Measurements from ENCODE around the gene PRKCG.
A peak's percentile ranks its signal among the peaks of the same experiment; 100 is the strongest.
"Not testable (repeated sequence)": the region's sequence is repeated elsewhere in the genome, so short reads cannot be mapped to it uniquely, and the experiment has no call there.

The PRKCG gene

DNA sequence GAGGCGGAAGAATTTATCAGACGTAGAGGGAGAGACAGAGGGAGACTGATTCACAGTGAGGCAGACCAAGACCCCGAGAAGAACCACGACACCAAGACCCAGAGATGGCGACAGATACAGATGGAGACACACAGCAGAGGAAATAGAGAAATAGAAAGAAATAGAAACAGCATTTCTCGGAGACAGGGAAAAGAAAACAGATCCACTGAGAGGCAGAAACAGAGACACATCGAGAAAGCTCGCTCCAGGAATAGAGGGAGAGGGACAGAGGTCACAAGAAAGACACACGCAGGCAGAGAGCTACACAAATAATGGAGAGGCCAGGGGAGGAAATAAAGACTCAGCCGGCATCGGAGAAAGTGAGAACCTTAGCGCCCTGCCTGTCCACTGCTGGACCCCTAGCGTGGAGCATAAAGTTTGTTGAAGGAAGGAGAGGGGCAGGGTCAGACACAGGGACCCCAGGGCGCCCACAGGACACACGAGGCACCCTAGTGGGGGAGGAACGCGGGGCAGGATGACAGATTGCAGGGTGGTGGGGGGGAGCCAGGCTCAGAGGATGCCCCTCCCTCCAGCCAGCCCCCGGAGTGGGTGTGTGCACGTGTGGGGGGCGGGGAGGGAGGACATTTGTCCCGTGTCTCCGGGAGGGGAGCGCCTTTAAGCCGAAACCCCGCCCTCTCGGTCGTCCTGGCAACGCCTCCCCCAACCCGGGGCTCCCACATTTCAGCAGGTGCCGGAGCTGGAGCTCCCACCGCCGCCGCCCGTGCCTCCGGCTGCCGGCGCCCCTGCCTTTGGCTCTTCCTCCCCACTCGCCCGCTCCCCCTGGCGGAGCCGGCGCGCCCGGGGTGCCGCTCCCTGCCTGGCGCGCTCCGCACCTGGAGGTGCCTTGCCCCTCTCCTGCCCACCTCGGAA lies at the start of gene PRKCG:
Gene PRKCG (plus strand): TSS at position 716 of the 909 bp plus-strand sequence. CDS start 298 bp downstream, outside the sequence.
- no peak for DNase-seq (ENCODE audit: low spot score)

DNA sequence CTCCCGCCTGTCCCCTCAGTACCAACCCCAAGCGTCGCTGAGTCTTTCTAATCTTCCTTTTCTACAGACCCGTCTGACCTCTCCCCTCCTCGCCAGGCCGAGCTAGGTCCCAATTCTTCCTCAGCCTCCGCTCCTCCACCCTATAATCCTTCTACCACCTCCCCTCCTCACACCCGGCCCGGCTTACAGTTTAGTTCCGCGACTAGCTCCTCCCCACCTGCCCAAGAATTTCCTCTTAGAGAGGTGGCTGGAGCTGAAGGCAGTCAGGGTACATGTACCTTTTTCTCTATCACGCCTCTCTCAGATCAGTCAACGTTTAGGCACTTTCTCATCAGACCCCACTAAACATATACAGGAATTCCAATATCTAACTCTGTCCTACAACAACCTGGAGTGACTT lies 49.1 kb upstream of the PRKCG start:
- DNase-seq (ENCODE audit: low spot score), result not testable (repeated sequence)

DNA sequence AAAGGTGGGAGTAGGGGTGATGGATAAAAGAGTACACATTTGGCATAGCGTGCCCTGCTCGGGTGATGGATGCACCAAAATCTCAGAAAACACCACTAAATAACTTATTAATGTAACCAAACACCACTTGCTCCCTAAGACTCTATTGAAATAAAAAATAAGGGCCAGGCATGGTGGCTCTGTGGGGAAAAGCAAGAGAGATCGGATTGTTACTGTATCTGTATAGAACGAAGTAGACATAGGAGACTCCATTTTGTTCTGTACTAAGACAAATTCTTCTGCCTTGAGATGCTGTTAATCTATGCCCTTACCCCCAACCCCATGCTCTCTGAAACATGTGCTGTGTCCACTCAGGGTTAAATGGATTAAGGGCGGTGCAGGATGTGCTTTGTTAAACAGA lies 43.6 kb upstream of the PRKCG start:
- DNase-seq (ENCODE audit: low spot score), result not testable (repeated sequence)

DNA sequence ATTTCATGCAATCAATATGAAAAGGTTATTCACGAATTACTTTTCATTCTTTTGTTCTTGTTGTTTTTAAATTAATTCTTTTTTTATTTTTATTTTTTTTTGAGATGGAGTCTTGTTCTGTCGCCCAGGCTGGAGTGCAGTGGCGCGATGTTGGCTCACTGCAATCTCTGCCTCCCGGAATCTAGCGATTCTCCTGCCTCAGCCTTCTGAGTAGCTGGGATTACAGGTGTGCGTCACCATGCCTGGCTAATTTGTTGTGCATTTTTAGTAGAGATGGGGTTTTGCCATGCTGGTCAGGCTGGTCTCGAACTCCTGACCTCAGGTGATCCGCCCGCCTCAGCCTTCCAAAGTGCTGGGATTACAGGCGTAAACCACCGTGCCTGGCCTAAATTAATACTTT lies 41.8 kb upstream of the PRKCG start:
- not testable (repeated sequence) for DNase-seq (ENCODE audit: low spot score)

DNA sequence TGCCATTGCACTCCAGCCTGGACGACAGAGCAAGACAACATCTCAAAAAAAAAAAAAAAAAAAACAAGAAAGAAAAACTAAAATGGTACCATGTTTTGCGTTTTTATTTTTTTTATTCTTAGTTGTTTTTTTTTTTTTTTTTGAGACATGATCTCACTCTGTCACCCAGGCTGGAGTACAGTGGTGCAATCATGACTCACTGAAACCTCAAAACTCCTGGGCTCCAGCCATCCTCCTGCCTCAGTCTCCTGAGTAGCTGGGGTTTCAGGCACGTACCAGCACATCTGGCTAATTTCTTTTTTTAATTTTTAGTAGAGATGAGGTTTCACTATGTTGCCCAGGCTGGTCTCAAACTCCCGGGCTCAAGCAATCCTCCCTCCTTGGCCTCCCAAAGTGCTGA lies 41.1 kb upstream of the PRKCG start:
- not testable (repeated sequence) for DNase-seq (ENCODE audit: low spot score)

DNA sequence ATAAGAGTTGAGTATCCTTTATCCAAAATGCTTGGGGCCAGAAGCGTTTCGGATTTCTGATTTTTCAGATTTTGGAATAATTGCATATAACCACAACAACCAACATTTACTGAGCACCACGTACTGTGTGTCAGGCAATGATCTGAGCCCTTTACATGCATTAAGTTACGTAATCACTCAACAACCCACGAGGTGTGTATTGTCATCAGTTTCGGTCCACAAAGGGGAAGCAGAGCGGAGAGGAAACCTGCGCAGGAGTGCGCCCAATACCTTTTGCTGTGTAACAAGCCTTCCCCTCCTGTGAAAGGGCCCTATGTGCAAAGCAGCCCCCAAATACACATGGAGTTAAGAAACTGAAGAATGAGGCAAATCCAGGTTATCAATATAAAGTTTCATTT lies 37.1 kb upstream of the PRKCG start:
- DNase-seq (ENCODE audit: low spot score), result no peak

DNA sequence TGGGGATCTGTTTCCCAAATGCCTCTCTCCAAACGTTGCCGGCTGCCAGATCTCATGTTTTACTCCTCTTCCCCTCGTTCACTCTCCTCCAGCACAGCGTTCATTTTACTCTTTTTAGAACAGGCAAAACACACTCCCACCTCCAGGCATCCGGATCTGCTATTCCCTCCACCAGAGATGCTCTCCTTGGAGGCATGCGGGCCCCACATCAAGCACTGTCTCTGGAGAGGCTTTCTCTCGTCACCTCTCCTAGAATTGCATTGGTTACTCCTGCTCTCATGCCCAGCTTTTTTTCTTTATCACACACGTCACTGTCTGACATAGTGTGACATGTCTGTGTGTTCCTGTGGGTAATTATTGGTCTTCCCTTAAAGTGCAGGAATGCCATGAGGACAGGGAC lies 34.4 kb upstream of the PRKCG start:
- no peak for DNase-seq (ENCODE audit: low spot score)

DNA sequence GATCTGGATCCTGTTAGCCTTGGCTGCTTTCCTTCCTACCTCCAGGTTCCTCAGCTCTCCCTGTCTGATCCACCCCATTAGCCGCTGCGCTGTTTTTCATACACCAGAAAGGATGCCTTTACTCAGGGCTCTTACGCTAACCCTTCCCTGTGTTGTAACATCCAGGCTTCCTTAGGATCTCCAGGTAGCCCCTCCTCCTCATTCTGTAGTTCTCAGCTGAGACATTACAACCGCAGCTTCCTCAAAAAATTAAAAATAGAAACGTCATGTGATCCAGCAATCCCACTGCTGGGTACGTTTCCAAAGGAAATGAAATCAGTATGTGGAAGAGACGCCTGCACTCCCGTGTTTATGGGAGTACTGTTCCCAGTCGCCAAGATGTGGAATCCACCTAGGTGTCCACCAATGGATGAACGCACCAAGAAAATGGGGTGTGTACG lies 32.7 kb upstream of the PRKCG start:
- no peak for DNase-seq (ENCODE audit: low spot score)

DNA sequence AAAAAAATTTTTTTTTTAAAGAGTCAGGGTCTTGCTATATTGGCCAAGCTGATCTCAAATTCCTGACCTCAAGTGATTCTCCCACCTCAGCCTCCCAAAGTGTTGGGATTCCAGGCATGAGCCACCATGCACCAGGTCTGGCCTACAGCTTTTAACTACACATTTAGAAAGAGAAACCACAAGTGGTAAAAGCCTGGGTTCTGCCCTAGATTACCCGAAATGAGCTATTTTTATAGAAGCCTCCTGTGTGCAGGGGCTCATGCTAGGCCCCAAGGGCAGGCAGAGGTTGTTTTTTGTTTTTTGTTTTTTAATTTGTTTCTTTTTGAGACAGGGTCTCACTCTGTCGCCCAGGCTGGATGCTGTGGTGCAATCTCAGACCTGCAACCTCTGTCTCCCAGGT lies 28.3 kb upstream of the PRKCG start:
- DNase-seq (ENCODE audit: low spot score), result no peak

DNA sequence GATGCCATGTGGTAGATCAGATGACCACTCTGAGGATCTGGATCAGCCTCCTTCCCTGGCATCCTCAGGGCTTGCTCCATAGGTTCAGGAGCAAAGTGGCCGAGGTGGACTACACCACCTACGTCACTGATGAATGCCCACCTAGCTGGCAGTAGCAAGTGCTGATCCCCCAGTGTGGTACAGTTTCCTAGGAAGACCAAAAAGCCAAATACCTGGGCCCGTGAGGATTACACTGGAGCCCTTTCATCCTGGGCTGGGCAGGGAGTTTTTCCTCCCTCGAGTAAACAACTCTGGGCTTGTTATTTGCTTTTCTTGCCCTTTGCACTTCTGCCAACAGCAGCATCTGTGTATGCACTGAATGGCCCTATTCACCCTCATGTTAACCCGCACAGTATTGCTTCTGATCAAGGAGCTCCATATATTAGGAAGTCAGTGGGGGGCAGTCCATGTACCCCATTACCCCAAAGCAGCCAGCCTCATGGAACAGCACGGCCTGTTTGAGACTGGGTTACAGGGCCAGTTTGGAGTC lies 17.6 kb upstream of the PRKCG start:
- DNase-seq (ENCODE audit: low spot score), result no peak

DNA sequence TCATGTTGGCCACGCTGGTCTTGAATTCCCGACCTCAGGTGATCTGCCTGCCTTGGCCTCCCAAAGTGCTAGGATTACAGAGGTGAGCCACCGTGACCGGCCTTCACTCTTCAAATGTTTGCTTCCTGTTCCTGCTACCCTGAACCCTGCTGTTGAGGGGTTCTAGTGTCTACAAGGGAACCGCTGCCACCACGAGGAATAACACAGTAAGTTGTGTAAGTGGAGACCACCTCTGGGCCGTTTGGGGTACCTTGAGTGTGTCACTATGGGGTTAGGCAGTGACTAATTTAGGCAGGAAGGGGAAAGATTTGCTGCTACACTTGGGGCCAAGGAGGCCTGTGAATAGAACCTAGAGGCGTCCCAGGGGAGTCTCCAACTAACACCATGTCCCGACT lies 16.5 kb upstream of the PRKCG start:
- DNase-seq (ENCODE audit: low spot score), result no peak

DNA sequence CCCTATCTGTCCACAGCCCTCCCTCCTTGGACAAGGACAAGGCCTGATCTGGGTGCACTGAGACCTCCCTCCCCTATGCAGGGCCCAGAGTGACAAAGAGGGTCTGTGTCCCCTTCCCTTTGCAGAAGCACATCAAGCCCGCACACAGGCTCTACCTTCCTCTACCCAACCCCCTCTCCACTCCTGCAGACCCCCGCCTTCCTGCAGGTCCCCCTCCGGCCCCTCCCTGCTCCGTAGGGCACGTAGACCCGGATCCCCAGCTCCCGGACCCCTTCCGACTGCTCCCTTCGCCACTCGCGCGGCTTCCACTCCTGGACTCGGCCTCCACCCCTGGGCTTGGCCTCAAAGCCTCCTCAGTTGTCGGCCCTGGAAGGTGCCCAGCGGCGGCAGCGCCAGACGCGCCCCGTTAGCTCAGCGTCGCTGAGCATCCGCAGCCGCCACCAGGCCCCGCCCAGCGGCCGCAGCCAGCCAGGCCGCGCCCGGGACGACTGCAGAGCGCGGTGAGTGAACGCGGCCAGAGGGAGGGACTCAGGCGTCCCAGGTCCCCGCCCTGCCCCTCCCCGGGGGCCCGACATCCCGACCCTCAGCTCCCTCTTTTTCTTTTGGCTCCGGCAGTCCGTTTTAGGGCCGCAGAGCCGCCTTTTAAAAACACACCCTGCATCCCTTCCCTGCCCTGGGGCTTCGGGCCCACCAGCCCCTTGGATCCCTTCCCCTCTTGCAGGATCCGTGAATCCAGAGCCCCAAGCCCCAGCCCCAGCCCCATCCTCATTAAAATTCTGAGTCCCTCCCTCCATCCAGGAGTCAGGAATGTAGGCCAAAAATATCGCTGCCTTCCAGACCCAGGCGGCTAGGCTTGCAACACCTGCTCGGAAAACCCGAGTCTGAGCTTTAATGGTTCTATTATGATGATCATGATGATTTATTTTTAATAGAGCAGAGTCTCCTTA lies 15.8 kb upstream of the PRKCG start:
- peak; percentile 92 for DNase-seq (ENCODE audit: low spot score)

DNA sequence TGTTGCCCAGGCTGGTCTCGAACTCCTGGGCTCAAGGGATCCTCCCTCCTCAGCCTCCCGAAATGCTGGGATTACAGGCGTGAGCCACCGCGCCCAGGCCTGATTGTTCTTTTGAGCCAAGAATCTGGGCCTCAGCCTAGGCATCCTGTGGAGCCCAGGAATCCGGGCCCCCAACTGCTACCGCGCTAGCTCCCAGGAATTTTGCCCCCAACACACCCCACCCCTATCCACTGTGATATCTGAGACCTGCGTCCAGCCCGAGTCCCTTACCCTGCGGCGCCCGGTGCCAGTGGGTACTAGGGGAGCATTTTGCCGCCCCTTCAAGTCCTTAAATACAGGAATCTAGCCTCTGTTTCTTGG lies 15.2 kb upstream of the PRKCG start:
- DNase-seq (ENCODE audit: low spot score), result no peak

DNA sequence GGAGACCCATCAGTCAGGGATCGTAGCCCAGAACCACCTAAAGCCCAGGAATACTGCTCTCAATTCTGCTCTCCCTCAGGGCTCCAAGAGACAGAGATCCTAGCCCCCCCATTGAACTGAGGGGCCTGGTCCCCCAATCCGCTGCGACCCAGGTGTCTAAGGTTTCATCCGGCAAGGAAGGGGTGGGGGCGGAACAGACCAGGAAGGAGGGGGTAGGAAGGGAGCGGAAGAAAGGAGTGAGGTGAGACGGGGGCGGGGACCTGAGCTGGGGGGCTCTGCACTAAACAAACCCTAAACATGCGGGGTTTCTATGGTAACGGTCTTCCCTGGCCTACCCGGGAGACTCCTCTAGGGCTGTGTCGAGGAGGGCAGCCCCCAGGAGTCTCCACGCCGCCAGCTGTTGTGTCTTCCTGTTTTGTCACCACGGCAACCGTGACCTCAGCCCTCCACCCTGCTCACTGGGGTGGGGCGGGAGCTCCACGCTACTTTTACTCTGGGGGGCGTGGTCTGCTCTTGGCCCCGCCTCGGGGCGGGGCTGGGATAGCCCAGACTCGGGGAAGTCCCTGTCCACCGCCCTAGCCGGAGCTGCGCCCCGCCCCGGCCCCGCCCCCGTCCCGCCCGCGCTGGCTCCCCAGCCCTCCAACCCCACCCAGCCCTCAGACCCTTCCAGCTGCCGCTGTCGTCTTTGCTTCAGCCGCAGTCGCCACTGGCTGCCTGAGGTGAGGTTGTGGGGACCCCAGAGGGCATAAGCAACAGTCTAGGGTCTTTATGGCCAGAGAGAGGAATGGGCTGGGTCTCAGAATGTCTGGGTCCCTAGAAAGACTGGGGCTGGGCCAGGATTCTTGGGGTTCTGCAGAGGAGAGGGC lies 14.5 kb upstream of the PRKCG start, which contains the start of gene MYADM:
Gene MYADM (plus strand): TSS at position 659 of the 866 bp plus-strand sequence. CDS start 5,647 bp downstream, outside the sequence.
- DNase-seq (ENCODE audit: low spot score), result peak; percentile 100

DNA sequence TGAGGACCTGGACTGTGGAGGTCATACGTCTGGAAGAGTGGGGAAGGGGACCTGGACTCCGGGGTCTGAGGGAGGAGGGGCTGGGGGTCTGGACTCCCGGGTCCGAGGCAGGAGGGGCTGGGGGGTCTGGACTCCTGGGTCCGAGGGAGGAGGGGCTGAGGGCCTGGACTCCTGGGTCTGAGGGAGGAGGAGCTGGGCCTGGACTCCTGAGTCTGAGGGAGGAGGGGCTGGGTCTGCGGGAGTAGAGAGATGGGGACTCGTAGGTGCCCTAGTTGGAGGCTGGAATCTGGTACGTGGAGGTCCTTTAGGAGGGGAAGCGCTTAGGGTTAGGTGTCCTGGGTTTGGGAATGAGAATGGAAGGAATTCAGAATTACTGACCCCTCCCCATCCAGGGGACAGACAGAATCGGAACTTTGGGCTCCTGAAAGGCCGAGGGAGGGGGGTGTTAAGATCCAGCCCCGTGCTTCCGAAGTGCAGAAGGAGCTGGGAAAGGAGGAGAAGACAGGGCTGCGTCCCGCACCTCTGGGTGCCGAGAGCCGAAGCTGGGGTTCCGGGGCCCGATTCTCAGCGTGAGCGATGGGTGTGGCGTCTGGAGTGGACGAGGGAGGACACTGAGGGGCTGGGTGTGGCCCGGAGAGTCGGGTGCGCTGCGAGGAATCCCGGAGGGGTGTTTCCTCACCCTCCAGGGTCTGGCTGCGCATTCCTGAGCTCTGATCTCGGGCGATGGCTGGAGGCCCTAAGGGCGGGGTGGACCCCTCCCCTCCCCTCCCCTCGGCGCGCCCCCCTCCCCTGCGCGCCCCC lies 13.7 kb upstream of the PRKCG start:
- no peak for DNase-seq (ENCODE audit: low spot score)

DNA sequence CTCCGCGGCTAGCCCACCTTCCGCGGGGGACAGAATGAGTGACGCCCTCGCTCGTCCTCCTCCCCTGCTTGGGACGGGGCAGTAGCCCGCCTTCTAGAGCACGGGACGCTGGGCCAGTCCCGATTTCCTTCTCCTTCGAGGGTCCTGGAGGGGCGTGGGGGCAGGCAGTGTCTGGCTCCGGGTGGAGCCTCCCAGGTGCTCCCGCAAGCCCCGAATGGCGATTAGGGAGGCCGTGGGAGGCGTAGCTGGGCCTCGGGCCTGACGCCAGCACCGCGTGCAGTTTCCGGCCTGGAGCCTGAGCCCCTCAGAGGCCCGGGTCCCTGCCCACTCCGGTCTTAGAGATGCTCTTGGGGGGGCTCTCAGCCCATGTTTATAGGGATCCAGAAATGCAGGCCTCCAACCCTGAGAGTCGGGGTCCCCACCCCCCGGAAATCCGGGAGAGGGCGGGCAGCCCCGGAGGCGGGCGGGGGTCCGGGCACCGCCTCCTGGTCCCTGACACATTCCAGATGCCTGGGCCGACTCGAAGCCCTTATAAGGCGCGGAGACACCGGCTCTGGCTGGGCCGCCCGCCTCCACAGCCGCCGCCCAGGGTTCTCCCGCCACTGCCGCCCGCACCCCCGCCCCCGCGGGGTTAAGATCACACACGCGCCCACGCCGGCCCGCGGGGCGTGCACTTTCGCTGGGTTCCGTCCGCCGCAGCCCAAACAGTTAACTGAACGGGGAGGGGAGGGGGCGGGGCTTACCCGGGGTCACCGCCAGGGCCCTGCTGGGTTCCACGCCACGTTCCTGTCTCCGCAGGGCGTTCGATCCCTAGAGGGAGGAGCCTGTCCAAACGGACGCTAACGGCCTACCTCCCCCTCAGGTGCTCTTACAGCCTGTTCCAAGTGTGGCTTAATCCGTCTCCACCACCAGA lies 12.8 kb upstream of the PRKCG start:
- peak; percentile 93 for DNase-seq (ENCODE audit: low spot score)

DNA sequence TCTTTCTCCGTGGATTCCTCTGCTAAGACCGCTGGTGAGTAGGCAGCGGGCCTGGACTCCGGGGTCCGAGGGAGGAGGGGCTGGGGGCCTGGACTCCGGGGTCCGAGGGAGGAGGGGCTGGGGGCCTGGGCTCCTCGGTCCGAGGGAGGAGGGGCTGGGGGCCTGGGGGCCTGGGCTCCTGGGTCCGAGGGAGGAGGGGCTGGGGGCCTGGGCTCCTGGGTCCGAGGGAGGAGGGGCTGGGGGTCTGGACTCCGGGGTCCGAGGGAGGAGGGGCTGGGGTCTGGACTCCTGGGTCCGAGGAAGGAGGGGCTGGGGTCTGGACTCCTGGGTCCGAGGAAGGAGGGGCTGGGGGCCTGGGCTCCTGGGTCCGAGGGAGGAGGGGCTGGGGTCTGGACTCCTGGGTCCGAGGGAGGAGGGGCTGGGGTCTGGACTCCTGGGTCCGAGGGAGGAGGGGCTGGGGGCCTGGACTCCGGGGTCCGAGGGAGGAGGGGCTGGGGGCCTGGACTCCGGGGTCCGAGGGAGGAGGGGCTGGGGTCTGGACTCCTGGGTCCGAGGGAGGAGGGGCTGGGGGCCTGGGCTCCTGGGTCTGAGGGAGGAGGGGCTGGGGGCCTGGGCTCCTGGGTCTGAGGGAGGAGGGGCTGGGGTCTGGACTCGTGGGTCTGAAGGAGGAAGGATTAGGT lies 12.1 kb upstream of the PRKCG start:
- DNase-seq (ENCODE audit: low spot score), result not testable (repeated sequence)

DNA sequence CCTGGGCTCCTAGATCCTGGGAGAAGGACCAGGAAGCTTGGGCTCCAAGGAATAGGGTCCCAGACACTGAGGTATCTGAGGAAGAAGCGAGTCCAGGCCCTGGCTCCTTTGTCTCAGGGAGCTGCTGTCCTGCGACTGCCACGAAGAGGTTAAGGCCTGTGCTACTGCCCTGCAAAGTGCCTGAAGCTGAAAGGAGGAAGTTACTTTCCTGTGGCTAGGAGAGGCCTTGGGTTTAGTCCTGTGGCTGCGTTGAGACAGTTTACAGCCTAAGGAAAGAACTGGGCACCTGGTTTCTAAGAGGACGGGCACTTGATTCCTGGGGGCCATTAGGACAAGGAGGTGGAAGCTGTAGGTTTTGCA lies 11.5 kb upstream of the PRKCG start:
- no peak for DNase-seq (ENCODE audit: low spot score)

DNA sequence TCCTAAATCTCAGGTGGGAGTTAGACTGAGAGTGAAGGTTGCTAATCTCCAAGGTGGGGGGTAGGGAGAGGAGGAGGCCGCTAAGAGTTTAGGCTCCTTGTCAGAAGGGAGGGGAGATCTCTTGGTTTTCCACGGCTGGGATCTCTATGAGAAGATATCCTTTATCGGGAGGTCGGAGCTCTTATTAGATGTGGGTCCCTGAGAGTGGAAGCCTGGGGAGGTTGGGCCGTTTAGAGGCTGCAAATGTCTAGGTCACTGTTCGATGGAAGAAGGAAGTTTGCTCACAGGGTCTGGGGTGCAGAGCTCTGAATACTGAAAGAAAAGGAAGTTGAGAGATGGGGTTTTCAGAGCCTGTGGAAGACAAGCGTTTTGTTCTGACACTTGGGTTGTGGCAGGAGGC lies 10.5 kb upstream of the PRKCG start:
- DNase-seq (ENCODE audit: low spot score), result no peak
